Measurements from ENCODE around the gene ST14.

The ST14 gene

GRCh38 chr11:130198292-130198691 is 38.7 kb downstream of the ST14 start:
- Mint-ChIP-seq H3K36me3 (ENCODE audit: low read depth) (no peaks in the 10 kb centered on the region), H3K27ac (no peak overlapping the region)

GRCh38 chr11:130198964-130199363 is 39.4 kb downstream of the ST14 start:
- H3K36me3 Mint-ChIP-seq (ENCODE audit: low read depth): no peaks in the 10 kb centered on the region
- no peak overlapping the region for H3K27ac Mint-ChIP-seq
- peaks cover 6% of the 10 kb centered on the region for H3K4me1 Mint-ChIP-seq (ENCODE audit: low read depth)
- no peaks in the 10 kb centered on the region for H3K9me3 Mint-ChIP-seq
- no peak overlapping the region for H3K4me3 Mint-ChIP-seq
- no peaks in the 10 kb centered on the region for H3K27me3 Mint-ChIP-seq

More at GRCh38 chr11:130198292-130198691, 38.7 kb downstream of the ST14 start:
- H3K4me3 Mint-ChIP-seq: no peak overlapping the region
- peaks cover 6% of the 10 kb centered on the region for H3K4me1 Mint-ChIP-seq (ENCODE audit: low read depth)
- H3K27me3 Mint-ChIP-seq: no peaks in the 10 kb centered on the region
- H3K9me3 Mint-ChIP-seq: no peaks in the 10 kb centered on the region

- H3K4me3 Mint-ChIP-seq: no peak overlapping the region
- H3K9me3 Mint-ChIP-seq: no peaks in the 10 kb centered on the region
- no peaks in the 10 kb centered on the region for H3K27me3 Mint-ChIP-seq
- no peak overlapping the region for H3K27ac Mint-ChIP-seq
- no peaks in the 10 kb centered on the region for H3K36me3 Mint-ChIP-seq (ENCODE audit: low read depth)
- peaks cover 6% of the 10 kb centered on the region for H3K4me1 Mint-ChIP-seq (ENCODE audit: low read depth)
These were observed 40.2 kb downstream of the ST14 start for GRCh38 chr11:130199792-130200191.

DNA sequence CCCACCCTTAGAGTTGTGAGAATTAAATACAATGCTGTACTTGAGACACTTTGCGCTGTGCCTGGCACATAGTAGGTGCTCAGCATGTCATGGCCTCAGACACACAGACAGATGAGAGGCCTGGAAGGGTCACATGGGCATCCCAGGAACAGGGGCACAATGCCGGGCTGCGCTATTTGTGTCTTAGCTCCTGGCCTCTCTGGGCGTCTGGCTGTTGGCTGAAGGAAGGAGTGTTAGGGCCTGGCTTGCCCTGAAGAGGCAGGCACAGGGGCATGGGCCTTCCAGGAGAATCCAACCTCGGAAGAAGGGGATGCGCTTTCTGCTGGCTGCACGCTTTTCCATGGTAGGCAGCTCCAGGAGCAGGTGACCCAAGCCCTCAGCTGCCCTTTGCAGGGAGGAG is 41.4 kb downstream of the ST14 start:
- no peaks in the 10 kb centered on the region for H3K27me3 Mint-ChIP-seq
- H3K4me3 Mint-ChIP-seq: no peak overlapping the region
- no peaks in the 10 kb centered on the region for H3K9me3 Mint-ChIP-seq
- H3K4me1 Mint-ChIP-seq (ENCODE audit: low read depth): peaks cover 6% of the 10 kb centered on the region
- H3K36me3 Mint-ChIP-seq (ENCODE audit: low read depth): no peaks in the 10 kb centered on the region
- H3K27ac Mint-ChIP-seq: no peak overlapping the region

DNA sequence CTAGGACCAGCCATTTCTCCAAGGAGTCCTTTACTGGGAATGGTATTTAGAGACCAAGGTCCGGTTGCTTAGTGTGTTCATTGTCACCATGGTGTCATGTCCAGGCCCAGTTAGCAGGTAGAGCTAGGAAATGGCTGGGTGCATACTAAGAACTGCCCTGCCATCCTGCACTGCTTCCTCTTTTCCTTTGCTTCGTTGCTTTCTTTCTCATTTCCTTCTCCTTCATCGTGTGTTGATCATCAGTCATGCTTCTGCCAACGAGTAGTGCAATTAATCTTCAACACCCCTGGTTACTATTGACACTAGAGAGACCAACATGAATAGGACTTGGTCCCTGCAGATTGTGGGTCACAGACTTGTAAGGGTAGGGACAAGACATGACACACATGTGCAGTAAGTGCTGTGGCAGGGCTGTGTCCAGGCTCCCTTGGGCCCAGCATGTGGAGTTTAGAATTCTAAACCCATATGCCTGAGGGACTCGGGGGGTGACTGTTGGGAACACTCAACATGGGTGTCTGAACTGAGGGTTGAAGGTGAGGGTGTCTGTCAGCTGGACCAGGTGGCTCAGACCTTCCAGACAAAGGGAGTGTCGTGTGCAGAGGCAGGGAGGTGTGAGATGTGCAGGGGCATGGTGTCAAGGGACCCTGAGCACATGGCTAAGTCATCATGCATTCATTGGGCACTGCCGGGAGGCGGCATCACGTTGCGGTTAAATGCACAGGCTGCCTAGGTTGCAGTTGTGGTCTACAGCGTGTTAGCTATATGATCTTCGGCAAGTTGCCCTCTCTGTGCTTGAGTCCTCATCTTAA is 42.6 kb downstream of the ST14 start:
- Mint-ChIP-seq H3K9me3 (no peaks in the 10 kb centered on the region), H3K27ac (no peak overlapping the region)

GRCh38 chr11:130202818-130203689 is 43.5 kb downstream of the ST14 start:
- peaks cover 6% of the 10 kb centered on the region for H3K4me1 Mint-ChIP-seq (ENCODE audit: low read depth)
- no peaks in the 10 kb centered on the region for H3K9me3 Mint-ChIP-seq
- H3K27ac Mint-ChIP-seq: no peak overlapping the region
- H3K36me3 Mint-ChIP-seq (ENCODE audit: low read depth): no peaks in the 10 kb centered on the region
- H3K27me3 Mint-ChIP-seq: no peaks in the 10 kb centered on the region
- H3K4me3 Mint-ChIP-seq: no peak overlapping the region

More for the DNA sequence above, 42.6 kb downstream of the ST14 start:
- Mint-ChIP-seq H3K36me3 (ENCODE audit: low read depth) (no peaks in the 10 kb centered on the region), H3K4me1 (ENCODE audit: low read depth) (peaks cover 6% of the 10 kb centered on the region), H3K4me3 (no peak overlapping the region), H3K27me3 (no peaks in the 10 kb centered on the region)

DNA sequence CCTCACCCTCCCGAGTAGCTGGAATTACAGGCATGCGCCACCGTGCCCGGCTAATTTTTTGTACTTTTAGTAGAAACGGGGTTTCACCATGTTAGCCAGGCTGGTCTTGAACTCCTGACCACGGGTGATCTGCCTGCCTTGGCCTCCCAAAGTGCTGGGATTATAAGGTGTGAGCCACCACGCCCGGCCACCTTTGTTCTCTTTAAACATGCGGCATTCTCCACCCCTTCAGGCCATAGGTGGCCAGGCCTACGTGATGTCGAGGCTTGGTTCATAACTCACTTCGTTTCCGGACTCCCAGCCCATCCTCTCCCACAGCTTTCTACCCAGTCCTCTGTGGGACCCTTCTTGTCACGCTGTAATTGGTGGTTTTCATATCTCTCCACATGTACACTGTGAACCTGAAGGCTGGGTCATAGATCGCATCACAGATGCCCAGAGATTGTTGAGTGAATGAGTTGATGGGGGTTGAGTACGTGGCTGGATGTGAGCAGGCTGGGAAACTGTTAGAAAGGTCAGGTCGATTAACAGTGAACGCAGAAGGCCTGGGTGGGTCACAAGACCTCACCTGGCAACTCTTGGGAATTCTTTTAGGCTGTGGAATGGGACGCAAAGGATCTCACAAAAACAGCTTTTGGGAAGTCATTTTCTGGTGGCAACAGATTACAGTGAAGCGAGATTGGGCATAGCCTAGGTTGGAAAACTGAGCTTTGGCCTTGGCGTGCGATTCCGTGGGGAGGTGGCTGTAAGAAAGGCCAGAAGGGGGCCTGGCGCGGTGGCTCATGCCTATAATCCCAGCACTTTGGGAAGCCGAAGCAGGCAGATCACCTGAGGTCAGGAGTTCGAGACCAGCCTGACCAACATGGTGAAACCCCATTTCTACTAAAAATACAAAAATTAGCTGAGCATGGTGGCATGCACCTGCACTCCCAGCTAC is 44.5 kb downstream of the ST14 start:
- H3K4me1 Mint-ChIP-seq (ENCODE audit: low read depth): peaks cover 6% of the 10 kb centered on the region
- H3K4me3 Mint-ChIP-seq: no peak overlapping the region
- no peaks in the 10 kb centered on the region for H3K9me3 Mint-ChIP-seq
- H3K27me3 Mint-ChIP-seq: no peaks in the 10 kb centered on the region
- H3K36me3 Mint-ChIP-seq (ENCODE audit: low read depth): no peaks in the 10 kb centered on the region
- no peak overlapping the region for H3K27ac Mint-ChIP-seq

DNA sequence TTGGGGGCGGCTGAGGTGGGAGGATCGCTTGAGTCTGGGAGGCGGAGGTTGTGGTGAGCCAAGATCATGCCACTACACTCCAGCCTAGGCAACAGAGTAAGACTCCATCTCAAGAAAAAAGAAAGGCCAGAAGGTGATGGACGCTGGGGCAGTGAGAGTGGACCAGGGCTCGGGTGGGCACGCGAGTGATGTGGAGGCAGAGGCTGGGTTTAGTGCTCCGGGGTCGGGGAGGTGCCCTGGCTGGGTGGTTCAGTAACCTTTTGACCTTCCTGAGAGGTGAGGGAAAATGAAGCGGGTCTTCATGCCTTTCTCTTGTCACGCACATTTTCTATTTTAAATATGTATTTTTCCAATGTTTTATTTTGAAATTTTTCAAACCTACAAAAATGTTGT is 45.1 kb downstream of the ST14 start:
- Mint-ChIP-seq H3K27me3 (no peaks in the 10 kb centered on the region), H3K4me1 (ENCODE audit: low read depth) (peaks cover 6% of the 10 kb centered on the region), H3K9me3 (no peaks in the 10 kb centered on the region), H3K4me3 (no peak overlapping the region), H3K36me3 (ENCODE audit: low read depth) (no peaks in the 10 kb centered on the region), H3K27ac (no peak overlapping the region)

DNA sequence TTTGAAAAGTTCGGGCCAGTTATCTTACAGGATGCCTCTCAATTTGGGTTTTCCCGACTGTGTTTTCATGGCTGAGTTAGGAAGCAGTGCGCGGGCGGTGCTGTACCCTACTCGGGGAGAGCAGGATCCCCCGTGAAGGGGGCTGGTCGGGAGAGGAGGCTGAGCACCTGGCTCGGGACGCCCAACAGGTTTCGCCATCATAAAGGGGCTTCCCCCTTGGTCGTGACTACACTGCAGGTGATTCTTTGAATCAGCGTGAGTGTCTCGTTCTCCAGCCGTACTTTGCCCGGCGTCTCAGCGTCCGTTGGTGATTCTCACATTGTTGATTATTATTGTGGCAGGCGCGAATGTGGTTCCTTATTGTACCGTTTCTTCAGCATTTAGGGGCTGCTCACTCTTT is 46.6 kb downstream of the ST14 start:
- H3K27me3 Mint-ChIP-seq: no peaks in the 10 kb centered on the region
- H3K36me3 Mint-ChIP-seq (ENCODE audit: low read depth): no peaks in the 10 kb centered on the region
- no peaks in the 10 kb centered on the region for H3K9me3 Mint-ChIP-seq
- peaks cover 6% of the 10 kb centered on the region for H3K4me1 Mint-ChIP-seq (ENCODE audit: low read depth)
- no peak overlapping the region for H3K4me3 Mint-ChIP-seq
- H3K27ac Mint-ChIP-seq: no peak overlapping the region

- Mint-ChIP-seq H3K27ac (no peak overlapping the region), H3K4me3 (no peak overlapping the region), H3K36me3 (ENCODE audit: low read depth) (no peaks in the 10 kb centered on the region), H3K9me3 (no peaks in the 10 kb centered on the region), H3K27me3 (no peaks in the 10 kb centered on the region), H3K4me1 (ENCODE audit: low read depth) (no peaks in the 10 kb centered on the region)
These were observed 48.9 kb downstream of the ST14 start for GRCh38 chr11:130208241-130209127.

DNA sequence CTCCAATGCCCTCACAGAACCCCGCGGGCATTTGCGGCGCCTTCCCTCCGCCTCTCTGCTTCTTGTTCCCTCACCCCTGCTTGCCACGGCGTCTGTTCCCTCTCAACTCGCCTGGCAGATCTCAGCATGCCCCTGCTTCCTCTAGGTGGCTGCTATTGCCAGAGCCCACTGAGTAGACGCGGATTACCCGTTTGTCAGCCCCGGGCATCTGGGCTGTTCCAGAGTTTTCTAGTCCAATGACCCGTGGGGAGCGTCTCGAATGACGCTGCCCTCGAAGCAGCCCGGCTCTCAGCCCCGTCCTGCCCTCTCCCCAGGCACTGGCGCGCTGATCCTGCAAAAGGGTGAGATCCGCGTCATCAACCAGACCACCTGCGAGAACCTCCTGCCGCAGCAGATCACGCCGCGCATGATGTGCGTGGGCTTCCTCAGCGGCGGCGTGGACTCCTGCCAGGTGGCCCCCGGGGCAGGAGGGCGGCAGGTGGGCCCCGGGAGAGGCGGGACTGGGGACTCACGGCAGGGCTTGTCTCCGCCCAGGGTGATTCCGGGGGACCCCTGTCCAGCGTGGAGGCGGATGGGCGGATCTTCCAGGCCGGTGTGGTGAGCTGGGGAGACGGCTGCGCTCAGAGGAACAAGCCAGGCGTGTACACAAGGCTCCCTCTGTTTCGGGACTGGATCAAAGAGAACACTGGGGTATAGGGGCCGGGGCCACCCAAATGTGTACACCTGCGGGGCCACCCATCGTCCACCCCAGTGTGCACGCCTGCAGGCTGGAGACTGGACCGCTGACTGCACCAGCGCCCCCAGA is 49.7 kb downstream of the ST14 start:
- Mint-ChIP-seq H3K4me3 (no peak overlapping the region), H3K9me3 (no peaks in the 10 kb centered on the region), H3K27ac (no peak overlapping the region), H3K4me1 (ENCODE audit: low read depth) (no peaks in the 10 kb centered on the region), H3K36me3 (ENCODE audit: low read depth) (no peaks in the 10 kb centered on the region), H3K27me3 (no peaks in the 10 kb centered on the region)

DNA sequence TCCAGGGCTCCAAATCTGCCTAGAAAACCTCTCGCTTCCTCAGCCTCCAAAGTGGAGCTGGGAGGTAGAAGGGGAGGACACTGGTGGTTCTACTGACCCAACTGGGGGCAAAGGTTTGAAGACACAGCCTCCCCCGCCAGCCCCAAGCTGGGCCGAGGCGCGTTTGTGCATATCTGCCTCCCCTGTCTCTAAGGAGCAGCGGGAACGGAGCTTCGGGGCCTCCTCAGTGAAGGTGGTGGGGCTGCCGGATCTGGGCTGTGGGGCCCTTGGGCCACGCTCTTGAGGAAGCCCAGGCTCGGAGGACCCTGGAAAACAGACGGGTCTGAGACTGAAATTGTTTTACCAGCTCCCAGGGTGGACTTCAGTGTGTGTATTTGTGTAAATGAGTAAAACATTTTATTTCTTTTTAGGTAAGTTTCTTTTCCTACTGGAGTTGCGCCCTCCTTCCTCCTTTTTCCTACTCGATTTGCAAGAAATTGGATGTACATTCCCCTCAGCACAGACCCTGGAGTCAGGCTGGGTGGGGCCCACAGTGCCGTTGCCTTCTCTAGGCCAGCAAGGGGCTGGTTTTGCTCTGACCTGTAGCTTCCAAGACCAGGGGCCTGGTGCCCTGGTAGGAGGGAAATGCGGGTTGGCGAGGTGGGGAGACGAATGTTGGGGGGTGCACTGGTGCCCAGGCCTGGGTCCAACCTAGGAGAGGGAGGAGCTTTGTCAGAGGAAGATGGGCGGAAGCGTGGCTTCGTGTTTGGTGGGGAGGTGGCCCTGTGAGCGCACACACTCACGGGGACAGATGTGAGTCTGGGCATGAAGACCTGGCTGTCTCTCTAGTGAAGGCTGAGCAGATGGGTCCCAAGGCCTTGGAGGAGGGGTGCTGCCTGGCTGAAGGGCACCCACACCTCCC is 50.6 kb downstream of the ST14 start:
- Mint-ChIP-seq H3K36me3 (ENCODE audit: low read depth) (no peaks in the 10 kb centered on the region), H3K27ac (no peak overlapping the region), H3K4me1 (ENCODE audit: low read depth) (no peaks in the 10 kb centered on the region), H3K4me3 (no peak overlapping the region), H3K27me3 (no peaks in the 10 kb centered on the region), H3K9me3 (no peaks in the 10 kb centered on the region)
